Neural cell (in vitro differentiated cells): ENCODE measurements around the gene GSK3B. TPM values are rescaled to one million over a fixed set of nuclear protein-coding genes. Genes with fewer than 3 reads are reported as not detected.

Source experiments
- H2AFZ ChIP-seq: fragments of 200-600, 300-800 bp; sonication (generic), shearing (Covaris generic); 2 replicates; pipeline ENCODE4 v1.6.0; 2014; ENCODE audit warnings: low read depth, mild to moderate bottlenecking, antibody characterized with exemption, low read length, moderate library complexity
- H3F3A ChIP-seq: fragments of 200-600 bp; shearing (Covaris generic); 2 replicates; pipeline ENCODE4 v1.6.1; 2016; ENCODE audit warnings: mild to moderate bottlenecking, moderate library complexity, mixed read lengths, antibody characterized with exemption, low read length; ENCODE audit not compliant: insufficient read depth, poor library complexity, severe bottlenecking
- H3K27ac ChIP-seq: fragments of 200-600, 300-800 bp; sonication (generic), shearing (Covaris generic); 2 replicates; pipeline ENCODE4 v1.5.1; 2014; ENCODE audit warnings: mild to moderate bottlenecking, low read length, moderate library complexity
- H3K27me3 ChIP-seq: fragments of 300-800, 200-600 bp; sonication (generic), shearing (Covaris generic); 2 replicates; pipeline ENCODE4 v1.6.0; 2014; ENCODE audit warnings: mild to moderate bottlenecking, low read depth, low read length, moderate library complexity; ENCODE audit not compliant: insufficient read depth
- H3K36me3 ChIP-seq: fragments of 300-800, 200-600 bp; sonication (generic), shearing (Covaris generic); 2 replicates; pipeline ENCODE4 v1.5.1; 2014; ENCODE audit warnings: mild to moderate bottlenecking, antibody characterized with exemption, low read length, moderate library complexity; ENCODE audit not compliant: insufficient read depth
- H3K4me2 ChIP-seq: fragments of 300-800, 200-600 bp; sonication (generic), shearing (Covaris generic); 2 replicates; pipeline ENCODE4 v1.6.0; 2014; ENCODE audit warnings: mild to moderate bottlenecking, low read length
- H3K4me3 ChIP-seq: fragments of 300-800, 200-600 bp; sonication (generic), shearing (Covaris generic); 2 replicates; pipeline ENCODE4 v1.5.1; 2014; ENCODE audit warnings: mild to moderate bottlenecking, low read length, moderate library complexity
- H3K79me2 ChIP-seq: fragments of 200-600 bp; shearing (Covaris generic); replicated peaks from 2 replicates; pipeline ENCODE4 v1.6.0; 2014; ENCODE audit warnings: mild to moderate bottlenecking, low read length, moderate library complexity; ENCODE audit not compliant: insufficient read depth
- H3K9ac ChIP-seq: fragments of 300-800, 200-600 bp; sonication (generic), shearing (Covaris generic); 2 replicates; pipeline ENCODE4 v1.6.1; 2016; ENCODE audit warnings: mild to moderate bottlenecking, low read length, mixed read lengths
- H3K9me2 ChIP-seq: fragments of 200-600 bp; shearing (Covaris generic); 2 replicates; pipeline ENCODE4 v1.6.1; 2016; ENCODE audit warnings: mild to moderate bottlenecking, low read length, mixed read lengths; ENCODE audit not compliant: insufficient read depth
- H3K9me3 ChIP-seq: fragments of 200-600, 300-800 bp; sonication (generic), shearing (Covaris generic); 2 replicates; pipeline ENCODE4 v1.6.1; 2016; ENCODE audit warnings: mild to moderate bottlenecking, mixed run types, low read length, moderate library complexity, mixed read lengths
- H4K20me1 ChIP-seq: fragments of 200-600 bp; shearing (Covaris generic); 2 replicates; pipeline ENCODE4 v1.6.1; 2016; ENCODE audit warnings: mild to moderate bottlenecking, mixed run types; ENCODE audit not compliant: insufficient read depth
- EP300 ChIP-seq: fragments of 450-650 bp; conservative IDR thresholded peaks from 2 replicates; pipeline ENCODE4 v1.6.1; 2014; ENCODE audit warnings: antibody characterized with exemption, mild to moderate bottlenecking, moderate library complexity; ENCODE audit not compliant: poor library complexity, severe bottlenecking
- EZH2 ChIP-seq: fragments of 200-600, 300-800 bp; shearing (Covaris generic), sonication (generic); IDR thresholded peaks from 2 replicates; pipeline ENCODE4 v1.6.1; 2014; ENCODE audit warnings: antibody characterized with exemption, low read length, borderline replicate concordance, mild to moderate bottlenecking; ENCODE audit not compliant: insufficient read depth, poor library complexity, severe bottlenecking
- MXI1 ChIP-seq: fragments of 450-650 bp; conservative IDR thresholded peaks from 2 replicates; pipeline ENCODE4 v1.6.1; 2014; ENCODE audit warnings: antibody characterized with exemption, mild to moderate bottlenecking; ENCODE audit not compliant: poor library complexity, severe bottlenecking
- POLR2AphosphoS5 ChIP-seq: IDR thresholded peaks from 2 replicates; pipeline ENCODE4 v1.6.1; 2012
- RAD21 ChIP-seq: fragments of 450-650 bp; conservative IDR thresholded peaks from 2 replicates; pipeline ENCODE4 v1.6.1; 2014; ENCODE audit warnings: antibody characterized with exemption, mild to moderate bottlenecking, moderate library complexity
- SMC3 ChIP-seq: fragments of 450-650 bp; conservative IDR thresholded peaks from 2 replicates; pipeline ENCODE4 v1.6.1; 2014; ENCODE audit warnings: antibody characterized with exemption, mild to moderate bottlenecking, moderate library complexity; ENCODE audit not compliant: poor library complexity
- TAF1 ChIP-seq: IDR thresholded peaks from 2 replicates; pipeline ENCODE4 v1.6.1; 2012; ENCODE audit warnings: low read depth
- polyA plus RNA-seq: library from polyadenylated mRNA; depleted of rRNA; stranded (reverse); fragments of >200 nt; gene quantifications from 2 replicates; pipeline ENCODE4 v1.2.3, GENCODE V29; 2014
- TF ChIP-seq, protein P1 (sequence below): fragments of 450-650 bp; IDR thresholded peaks from 2 replicates; pipeline ENCODE4 v1.5.1; 2014; ENCODE audit warnings: antibody characterized with exemption, mild to moderate bottlenecking, moderate library complexity; ENCODE audit not compliant: poor library complexity, severe bottlenecking
- TF ChIP-seq, protein P2 (sequence below): IDR thresholded peaks from 2 replicates; pipeline ENCODE4 v1.6.1; 2012; ENCODE audit warnings: borderline replicate concordance

Gene GSK3B
- polyA plus RNA-seq, 1 donor from 2014 or later, result 48.5 TPM

DNA sequence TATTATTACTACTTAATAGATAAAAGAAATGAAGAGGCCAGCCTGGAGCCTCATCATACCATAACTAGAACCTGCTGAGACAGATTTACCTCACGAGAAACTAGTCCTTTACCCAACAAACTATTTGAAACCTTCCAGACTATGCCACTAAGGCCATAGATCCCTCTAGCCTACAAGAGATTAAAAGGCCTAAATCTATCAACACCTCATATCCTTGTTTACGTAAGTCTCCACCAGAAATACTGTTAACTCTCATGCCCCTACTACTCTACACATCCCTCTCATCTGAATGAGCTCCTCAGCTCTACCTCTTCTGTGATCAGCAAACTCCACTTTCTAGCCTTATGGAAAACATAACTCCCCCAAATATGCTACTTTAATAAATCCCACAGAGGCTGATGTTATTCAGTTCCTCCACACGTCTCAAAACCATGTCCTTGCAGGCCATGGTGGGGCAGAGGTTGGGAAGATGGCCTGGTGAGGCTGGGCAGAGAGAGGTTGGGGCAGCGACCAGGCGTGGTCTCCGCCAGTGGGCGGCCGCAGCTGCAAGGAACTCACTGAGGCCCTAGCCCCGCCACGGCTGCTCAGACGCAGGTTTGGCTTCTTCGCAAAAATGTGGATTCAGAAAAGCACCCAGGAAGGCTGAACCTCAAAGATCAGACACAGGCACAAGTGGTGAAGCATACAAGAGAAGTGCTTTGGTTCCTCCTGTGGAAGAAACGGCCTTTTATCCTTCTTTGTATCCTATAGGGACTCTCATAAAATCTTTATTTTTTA, 65.8 kb downstream of the GSK3B start:
- Histone ChIP-seq H3K4me2 (no peak overlapping the region), H2AFZ (no peak overlapping the region), H4K20me1 (peaks cover 9% of the 10 kb centered on the region), H3K36me3 (no peaks in the 10 kb centered on the region), H3K79me2 (peaks cover 98% of the 10 kb centered on the region), H3K9ac (no peak overlapping the region), H3K4me3 (no peak overlapping the region), H3K9me2 (no peaks in the 10 kb centered on the region), H3F3A (no peaks in the 10 kb centered on the region), H3K27ac (no peak overlapping the region), H3K9me3 (no peaks in the 10 kb centered on the region), H3K27me3 (no peaks in the 10 kb centered on the region)
- TF ChIP-seq EZH2 (no peak), MXI1 (no peak)

DNA sequence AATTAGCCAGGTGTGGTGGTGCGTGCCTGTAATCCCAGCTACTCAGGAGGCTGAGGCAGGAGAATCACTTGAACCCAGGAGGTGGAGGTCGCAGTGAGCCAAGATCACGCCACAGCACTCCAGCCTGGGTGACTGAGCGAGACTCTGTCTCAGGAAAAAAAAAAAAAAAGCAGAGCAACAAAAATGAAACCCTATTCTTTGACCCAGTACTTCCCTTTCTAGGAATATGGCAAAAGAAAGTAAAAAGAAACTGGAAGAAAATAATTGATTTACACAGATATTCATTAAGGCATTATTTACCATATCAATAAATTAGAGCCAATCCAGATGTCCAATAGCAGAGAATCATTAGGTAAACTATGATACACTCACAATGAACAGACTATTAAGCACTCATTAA, 67.0 kb downstream of the GSK3B start:
- peaks cover 9% of the 10 kb centered on the region for H4K20me1 ChIP-seq
- H3K79me2 ChIP-seq, result peaks cover 98% of the 10 kb centered on the region

More for the DNA sequence above, 67.0 kb downstream of the GSK3B start:
- no peaks in the 10 kb centered on the region for H3K9me3 ChIP-seq
- no peak overlapping the region for H2AFZ ChIP-seq
- H3K27me3 ChIP-seq, result no peaks in the 10 kb centered on the region
- TF ChIP-seq TAF1 (no peak), EP300 (no peak), POLR2AphosphoS5 (no peak), MXI1 (no peak), SMC3 (no peak), RAD21 (no peak), EZH2 (no peak)
- TF ChIP-seq, protein P1, sequence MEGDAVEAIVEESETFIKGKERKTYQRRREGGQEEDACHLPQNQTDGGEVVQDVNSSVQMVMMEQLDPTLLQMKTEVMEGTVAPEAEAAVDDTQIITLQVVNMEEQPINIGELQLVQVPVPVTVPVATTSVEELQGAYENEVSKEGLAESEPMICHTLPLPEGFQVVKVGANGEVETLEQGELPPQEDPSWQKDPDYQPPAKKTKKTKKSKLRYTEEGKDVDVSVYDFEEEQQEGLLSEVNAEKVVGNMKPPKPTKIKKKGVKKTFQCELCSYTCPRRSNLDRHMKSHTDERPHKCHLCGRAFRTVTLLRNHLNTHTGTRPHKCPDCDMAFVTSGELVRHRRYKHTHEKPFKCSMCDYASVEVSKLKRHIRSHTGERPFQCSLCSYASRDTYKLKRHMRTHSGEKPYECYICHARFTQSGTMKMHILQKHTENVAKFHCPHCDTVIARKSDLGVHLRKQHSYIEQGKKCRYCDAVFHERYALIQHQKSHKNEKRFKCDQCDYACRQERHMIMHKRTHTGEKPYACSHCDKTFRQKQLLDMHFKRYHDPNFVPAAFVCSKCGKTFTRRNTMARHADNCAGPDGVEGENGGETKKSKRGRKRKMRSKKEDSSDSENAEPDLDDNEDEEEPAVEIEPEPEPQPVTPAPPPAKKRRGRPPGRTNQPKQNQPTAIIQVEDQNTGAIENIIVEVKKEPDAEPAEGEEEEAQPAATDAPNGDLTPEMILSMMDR, result no peak
- TF ChIP-seq, protein P2, sequence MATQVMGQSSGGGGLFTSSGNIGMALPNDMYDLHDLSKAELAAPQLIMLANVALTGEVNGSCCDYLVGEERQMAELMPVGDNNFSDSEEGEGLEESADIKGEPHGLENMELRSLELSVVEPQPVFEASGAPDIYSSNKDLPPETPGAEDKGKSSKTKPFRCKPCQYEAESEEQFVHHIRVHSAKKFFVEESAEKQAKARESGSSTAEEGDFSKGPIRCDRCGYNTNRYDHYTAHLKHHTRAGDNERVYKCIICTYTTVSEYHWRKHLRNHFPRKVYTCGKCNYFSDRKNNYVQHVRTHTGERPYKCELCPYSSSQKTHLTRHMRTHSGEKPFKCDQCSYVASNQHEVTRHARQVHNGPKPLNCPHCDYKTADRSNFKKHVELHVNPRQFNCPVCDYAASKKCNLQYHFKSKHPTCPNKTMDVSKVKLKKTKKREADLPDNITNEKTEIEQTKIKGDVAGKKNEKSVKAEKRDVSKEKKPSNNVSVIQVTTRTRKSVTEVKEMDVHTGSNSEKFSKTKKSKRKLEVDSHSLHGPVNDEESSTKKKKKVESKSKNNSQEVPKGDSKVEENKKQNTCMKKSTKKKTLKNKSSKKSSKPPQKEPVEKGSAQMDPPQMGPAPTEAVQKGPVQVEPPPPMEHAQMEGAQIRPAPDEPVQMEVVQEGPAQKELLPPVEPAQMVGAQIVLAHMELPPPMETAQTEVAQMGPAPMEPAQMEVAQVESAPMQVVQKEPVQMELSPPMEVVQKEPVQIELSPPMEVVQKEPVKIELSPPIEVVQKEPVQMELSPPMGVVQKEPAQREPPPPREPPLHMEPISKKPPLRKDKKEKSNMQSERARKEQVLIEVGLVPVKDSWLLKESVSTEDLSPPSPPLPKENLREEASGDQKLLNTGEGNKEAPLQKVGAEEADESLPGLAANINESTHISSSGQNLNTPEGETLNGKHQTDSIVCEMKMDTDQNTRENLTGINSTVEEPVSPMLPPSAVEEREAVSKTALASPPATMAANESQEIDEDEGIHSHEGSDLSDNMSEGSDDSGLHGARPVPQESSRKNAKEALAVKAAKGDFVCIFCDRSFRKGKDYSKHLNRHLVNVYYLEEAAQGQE, result no peak
- no peak overlapping the region for H3K4me3 ChIP-seq
- H3K4me2 ChIP-seq, result no peak overlapping the region
- H3K9ac ChIP-seq, result no peak overlapping the region
- no peaks in the 10 kb centered on the region for H3K9me2 ChIP-seq
- H3F3A ChIP-seq, result peaks cover 3% of the 10 kb centered on the region
- H3K36me3 ChIP-seq, result no peaks in the 10 kb centered on the region
- no peak overlapping the region for H3K27ac ChIP-seq
